Activated CD8-positive, alpha-beta T cell treated with anti-CD3 and anti-CD28 coated beads, Interleukin-2, amount 10 ng/mL, durations not matched to agents 7 days and 5 days (primary cell): ENCODE measurements around the gene TEKT5. TPM values are rescaled to one million over a fixed set of nuclear protein-coding genes. Genes with fewer than 3 reads are reported as not detected.
A peak's percentile ranks its signal among the peaks of the same experiment; 100 is the strongest.

Source experiments
- ATAC-seq: fragments of 150-1000 bp; cut with Tn5 transposase; one replicate; pipeline ENCODE4 v1.10.0; 2021; ENCODE audit warnings: moderate library complexity
- CTCF ChIA-PET: fragments of 350-600 bp; sonication (Branson Sonifier 250); formaldehyde crosslinking; loops from one replicate; lab custom pipeline; 2021; ENCODE audit warnings: antibody characterized with exemption; lab: Charles Lee
- POLR2A ChIA-PET: fragments of 350-600 bp; sonication (Branson Sonifier 250); formaldehyde crosslinking; loops from one replicate; lab custom pipeline; 2021; ENCODE audit warnings: antibody characterized with exemption; lab: Charles Lee
- DNase-seq: peaks from one replicate; pipeline ENCODE4 v3.0.0-alpha.2; 2020
- H3K27ac Mint-ChIP-seq: one replicate; pipeline ENCODE4 v1.8.0; 2021; ENCODE audit warnings: mild to moderate bottlenecking, mixed read lengths
- H3K27me3 Mint-ChIP-seq: one replicate; pipeline ENCODE4 v1.8.0; 2021; ENCODE audit warnings: low read depth, mixed read lengths
- H3K36me3 Mint-ChIP-seq: one replicate; pipeline ENCODE4 v1.8.0; 2021; ENCODE audit warnings: low read depth, mixed read lengths
- H3K4me1 Mint-ChIP-seq: one replicate; pipeline ENCODE4 v1.8.0; 2021; ENCODE audit warnings: low read depth, mixed read lengths
- H3K4me3 Mint-ChIP-seq: one replicate; pipeline ENCODE4 v1.8.0; 2021; ENCODE audit warnings: mild to moderate bottlenecking, mixed read lengths
- H3K9me3 Mint-ChIP-seq: one replicate; pipeline ENCODE4 v1.8.0; 2022; ENCODE audit warnings: mixed read lengths; ENCODE audit not compliant: insufficient read depth
- total RNA-seq, 2 experiments: library from RNA; stranded (reverse); gene quantifications; one replicate each; pipeline ENCODE4 v1.2.3, GENCODE V29; 2021

The TEKT5 gene
- total RNA-seq, 2 experiments from 2014 or later: not detected

DNA sequence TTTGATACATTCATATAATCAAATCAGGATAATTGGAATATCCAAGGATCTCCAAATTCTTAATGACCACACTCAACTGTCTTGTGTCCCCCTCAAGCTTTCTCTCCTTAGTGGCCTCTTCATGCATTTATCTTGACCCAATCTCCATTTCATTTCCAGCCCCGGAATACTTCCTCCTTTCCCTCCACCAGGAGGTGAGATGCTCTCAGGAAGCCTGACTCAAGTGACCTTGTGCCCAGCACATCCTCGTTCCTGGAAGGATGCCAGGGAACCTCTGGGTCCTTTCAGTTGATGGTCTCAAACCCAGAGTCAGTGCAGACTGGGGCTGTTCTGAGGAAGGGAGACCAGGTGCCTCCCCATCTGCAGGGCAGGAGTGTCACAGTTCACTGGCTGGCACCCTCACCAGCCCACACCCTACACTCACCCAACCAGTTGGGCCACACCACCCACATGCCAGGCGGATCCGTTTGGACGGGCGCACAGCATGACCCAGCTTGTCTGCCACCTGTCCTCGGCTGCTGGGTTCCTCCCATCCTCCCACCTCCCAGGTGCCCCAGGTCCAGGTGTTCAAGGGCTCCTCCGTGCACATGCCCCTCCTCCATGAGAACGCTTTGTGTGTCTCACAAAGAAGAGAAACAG is 100.3 kb downstream of the TEKT5 start:
- no peaks in the 10 kb centered on the region for H3K36me3 Mint-ChIP-seq
- POLR2A ChIA-PET: no interaction called here
- no peak for DNase-seq
- H3K9me3 Mint-ChIP-seq: no peaks in the 10 kb centered on the region
- no peak overlapping the region for H3K4me3 Mint-ChIP-seq
- no peak overlapping the region for H3K27ac Mint-ChIP-seq
- CTCF ChIA-PET: no interaction called here
- peaks cover 6% of the 10 kb centered on the region for H3K27me3 Mint-ChIP-seq
- no peak for ATAC-seq
- H3K4me1 Mint-ChIP-seq: no peaks in the 10 kb centered on the region

DNA sequence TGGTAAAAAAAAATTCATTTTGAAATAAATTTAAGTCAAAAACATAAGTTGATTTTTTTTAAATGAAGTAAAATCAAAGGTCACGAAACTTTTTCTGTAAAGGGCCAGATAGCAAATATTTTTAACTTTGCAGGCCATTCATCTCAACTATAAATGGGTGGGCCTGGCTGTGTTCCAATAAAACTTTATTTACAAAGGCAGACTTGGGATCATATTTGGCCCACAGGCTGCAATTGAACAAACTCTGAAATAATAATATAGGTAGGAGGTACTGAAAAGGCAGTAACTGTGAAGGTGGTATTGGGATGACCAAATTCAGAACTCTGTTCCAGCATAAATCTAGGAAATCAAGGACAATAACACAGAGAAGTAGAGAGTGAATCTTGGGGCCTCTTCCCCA is 102.1 kb downstream of the TEKT5 start:
- ATAC-seq (no peak), DNase-seq (no peak)
- no peaks in the 10 kb centered on the region for H3K36me3 Mint-ChIP-seq
- no peaks in the 10 kb centered on the region for H3K9me3 Mint-ChIP-seq
- ChIA-PET POLR2A (no interaction called here), CTCF (no interaction called here)
- peaks cover 15% of the 10 kb centered on the region for H3K27me3 Mint-ChIP-seq
- no peak overlapping the region for H3K27ac Mint-ChIP-seq
- H3K4me3 Mint-ChIP-seq: no peak overlapping the region
- H3K4me1 Mint-ChIP-seq: no peaks in the 10 kb centered on the region

GRCh38 chr16:10590342-10590741 is 104.4 kb downstream of the TEKT5 start:
- ChIA-PET POLR2A (no interaction called here), CTCF (no interaction called here)
- no peaks in the 10 kb centered on the region for H3K9me3 Mint-ChIP-seq

GRCh38 chr16:10589109-10589508 is 105.6 kb downstream of the TEKT5 start:
- Mint-ChIP-seq H3K27ac (no peak overlapping the region), H3K9me3 (no peaks in the 10 kb centered on the region), H3K4me1 (no peaks in the 10 kb centered on the region), H3K4me3 (no peak overlapping the region), H3K27me3 (peaks cover 11% of the 10 kb centered on the region), H3K36me3 (no peaks in the 10 kb centered on the region)
- CTCF ChIA-PET: no interaction called here
- no peak for ATAC-seq
- DNase-seq: no peak
- POLR2A ChIA-PET: no interaction called here

More at GRCh38 chr16:10590342-10590741, 104.4 kb downstream of the TEKT5 start:
- Mint-ChIP-seq H3K4me3 (no peak overlapping the region), H3K27ac (no peak overlapping the region), H3K27me3 (peaks cover 11% of the 10 kb centered on the region), H3K36me3 (no peaks in the 10 kb centered on the region), H3K4me1 (no peaks in the 10 kb centered on the region)
- no peak for DNase-seq
- no peak for ATAC-seq

DNA sequence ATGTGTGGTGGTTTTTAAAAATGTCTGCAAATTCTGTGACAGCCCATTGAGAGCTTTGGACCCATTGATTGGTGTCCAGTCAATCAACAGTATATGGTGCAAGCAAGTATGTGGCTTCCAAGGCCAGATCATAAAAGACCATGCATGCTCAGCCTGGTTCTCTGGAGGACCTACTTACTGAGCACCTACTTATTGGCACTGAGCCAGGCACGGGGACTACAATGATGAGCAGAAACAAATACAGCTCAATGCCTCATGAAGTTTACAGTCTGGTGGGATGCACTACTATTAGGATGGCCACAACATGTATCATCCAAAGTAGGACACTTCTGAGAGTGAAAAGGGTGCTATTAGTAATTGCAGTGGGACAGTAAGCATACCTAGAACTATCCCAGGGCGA is 107.1 kb downstream of the TEKT5 start:
- H3K9me3 Mint-ChIP-seq: no peaks in the 10 kb centered on the region
- CTCF ChIA-PET: no interaction called here
- no peak for DNase-seq
- H3K27ac Mint-ChIP-seq: no peak overlapping the region
- ATAC-seq: no peak
- no peak overlapping the region for H3K4me3 Mint-ChIP-seq
- H3K4me1 Mint-ChIP-seq: no peaks in the 10 kb centered on the region
- POLR2A ChIA-PET: no interaction called here
- H3K27me3 Mint-ChIP-seq: peaks cover 22% of the 10 kb centered on the region
- H3K36me3 Mint-ChIP-seq: no peaks in the 10 kb centered on the region

GRCh38 chr16:10584981-10585438 is 109.7 kb downstream of the TEKT5 start:
- no peak overlapping the region for H3K27ac Mint-ChIP-seq

GRCh38 chr16:10583269-10583668 is 111.5 kb downstream of the TEKT5 start:
- ChIA-PET CTCF (no interaction called here), POLR2A (no interaction called here)
- Mint-ChIP-seq H3K4me1 (peaks cover 2% of the 10 kb centered on the region), H3K36me3 (no peaks in the 10 kb centered on the region), H3K27me3 (peaks cover 42% of the 10 kb centered on the region), H3K9me3 (no peaks in the 10 kb centered on the region), H3K4me3 (no peak overlapping the region), H3K27ac (no peak overlapping the region)
- DNase-seq: no peak
- ATAC-seq: no peak

More at GRCh38 chr16:10584981-10585438, 109.7 kb downstream of the TEKT5 start:
- ChIA-PET POLR2A (no interaction called here), CTCF (no interaction called here)
- H3K9me3 Mint-ChIP-seq: no peaks in the 10 kb centered on the region
- no peaks in the 10 kb centered on the region for H3K36me3 Mint-ChIP-seq
- no peak for ATAC-seq
- H3K4me1 Mint-ChIP-seq: peaks cover 2% of the 10 kb centered on the region
- peaks cover 38% of the 10 kb centered on the region for H3K27me3 Mint-ChIP-seq
- H3K4me3 Mint-ChIP-seq: no peak overlapping the region
- DNase-seq: no peak

DNA sequence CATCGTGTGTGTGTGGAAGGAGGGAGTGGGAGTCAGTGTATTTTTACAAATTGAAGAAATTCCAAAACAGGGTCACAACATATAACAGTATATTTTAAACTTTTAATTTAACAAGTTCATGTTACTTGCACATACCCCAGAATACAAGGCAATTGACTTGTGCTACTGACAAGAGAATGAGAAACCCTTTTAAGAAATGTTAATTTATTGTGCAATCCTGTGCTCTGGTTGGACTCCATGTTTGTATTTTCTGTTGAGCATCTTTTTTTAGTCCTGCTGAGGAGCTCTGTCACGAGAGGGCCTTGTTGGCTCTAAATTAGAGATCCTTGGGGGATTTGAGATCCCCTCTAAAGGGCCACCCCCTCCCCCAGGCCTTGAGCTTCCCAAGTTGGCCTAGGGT is 113.2 kb downstream of the TEKT5 start:
- ATAC-seq: no peak
- no peak for DNase-seq
- Mint-ChIP-seq H3K4me3 (no peak overlapping the region), H3K27me3 (peaks cover 42% of the 10 kb centered on the region), H3K9me3 (no peaks in the 10 kb centered on the region), H3K4me1 (peaks cover 2% of the 10 kb centered on the region), H3K27ac (no peak overlapping the region), H3K36me3 (no peaks in the 10 kb centered on the region)
- ChIA-PET CTCF (no interaction called here), POLR2A (no interaction called here)

- no peaks in the 10 kb centered on the region for H3K9me3 Mint-ChIP-seq
- H3K4me3 Mint-ChIP-seq: no peak overlapping the region
- peaks cover 42% of the 10 kb centered on the region for H3K27me3 Mint-ChIP-seq
- no peaks in the 10 kb centered on the region for H3K36me3 Mint-ChIP-seq
- ChIA-PET POLR2A (no interaction called here), CTCF (no interaction called here)
- H3K4me1 Mint-ChIP-seq: peaks cover 2% of the 10 kb centered on the region
- DNase-seq (no peak), ATAC-seq (no peak)
- no peak overlapping the region for H3K27ac Mint-ChIP-seq
These were observed 113.9 kb downstream of the TEKT5 start for GRCh38 chr16:10580883-10581247.

DNA sequence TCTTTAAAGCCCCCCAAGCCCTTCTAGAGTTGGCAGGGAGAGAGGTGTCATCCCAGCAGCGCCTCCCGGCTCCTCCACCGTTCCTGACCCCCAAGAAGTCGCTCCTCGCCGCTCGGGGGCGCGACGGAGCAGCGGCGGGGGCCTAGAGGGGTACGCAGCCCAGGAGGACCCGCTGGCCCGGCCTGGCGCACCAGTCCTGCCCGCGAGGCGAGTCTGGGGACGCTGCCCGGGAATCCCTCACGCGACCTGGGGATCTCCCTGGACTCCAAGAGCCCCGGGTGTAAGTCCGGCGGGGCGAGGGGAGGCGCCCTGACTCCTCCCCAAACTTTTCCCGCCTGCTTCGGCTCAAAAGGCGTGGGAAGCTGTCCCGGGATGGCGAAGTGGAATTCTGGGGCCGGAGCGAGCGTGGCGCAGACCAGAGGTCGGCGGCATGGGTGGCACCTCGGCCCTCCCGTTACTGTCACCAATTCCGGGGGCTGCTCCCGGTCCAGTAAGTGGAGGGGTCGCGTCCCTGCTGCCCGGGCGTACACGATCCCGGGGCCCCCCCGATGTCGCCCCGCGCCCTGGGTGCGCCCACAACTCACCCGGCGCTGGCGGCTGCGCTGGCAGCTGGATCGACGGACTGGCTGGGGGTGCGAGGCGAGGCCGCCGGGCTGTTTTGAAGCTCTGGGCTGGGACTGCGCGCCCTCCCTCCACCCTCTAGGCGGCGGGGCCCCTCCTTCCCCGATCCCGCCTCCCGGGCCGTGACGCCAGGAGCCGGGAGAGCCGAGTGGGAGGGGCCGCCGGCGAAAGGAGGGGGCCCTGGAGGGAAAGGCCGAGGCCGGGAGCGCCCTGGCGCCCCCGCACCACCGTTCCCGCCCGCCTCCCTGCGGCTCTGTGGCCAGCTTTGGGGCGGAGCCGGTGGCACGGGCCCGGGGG is 114.5 kb downstream of the TEKT5 start, which contains the start of gene EMP2:
EMP2 (minus strand) TSS at position 634 of the 918 bp plus-strand sequence. CDS start 32,981 bp downstream, outside the sequence.
- Mint-ChIP-seq H3K36me3 (no peaks in the 10 kb centered on the region), H3K4me3 (no peak within 1 kb of the TSS), H3K27ac (no peak within 1 kb of the TSS), H3K9me3 (no peaks in the 10 kb centered on the region), H3K4me1 (peaks cover 2% of the 10 kb centered on the region), H3K27me3 (peaks cover 42% of the 10 kb centered on the region)
- POLR2A ChIA-PET: no interaction called here
- CTCF ChIA-PET: interaction anchor here (0.6 kb wide), 1 partner anchor 336 kb away, joined by 3 read pairs; no protein-coding TSS in a partner anchor
- DNase-seq (no peak), ATAC-seq (peak; percentile 39)

GRCh38 chr16:10579575-10579964 is 115.2 kb downstream of the TEKT5 start:
- CTCF ChIA-PET: no interaction called here
- Mint-ChIP-seq H3K36me3 (no peaks in the 10 kb centered on the region), H3K9me3 (no peaks in the 10 kb centered on the region), H3K4me3 (no peak overlapping the region), H3K27ac (no peak overlapping the region), H3K4me1 (peaks cover 2% of the 10 kb centered on the region), H3K27me3 (peaks cover 42% of the 10 kb centered on the region)
- no peak for DNase-seq
- POLR2A ChIA-PET: no interaction called here
- no peak for ATAC-seq
